Fibroblast of mammary gland (primary cell): ENCODE data around the gene EYA4.
A peak's percentile ranks its signal among the peaks of the same experiment; 100 is the strongest.

Experiments
- DNase-seq: peaks from one replicate; pipeline ENCODE4 v3.0.0-alpha.2; 2010; ENCODE audit warnings: low read depth
- H3K4me3 ChIP-seq: 2 replicates; pipeline ENCODE4 v1.5.1; 2011; ENCODE audit warnings: low read depth, mild to moderate bottlenecking, low read length, moderate library complexity; ENCODE audit not compliant: control insufficient read depth
- TF ChIP-seq, protein P1 (sequence below): conservative IDR thresholded peaks from 2 replicates; pipeline ENCODE4 v1.5.1; 2011; ENCODE audit warnings: low read depth, low read length, inconsistent platforms; ENCODE audit not compliant: control insufficient read depth, insufficient read depth

EYA4 gene

DNA sequence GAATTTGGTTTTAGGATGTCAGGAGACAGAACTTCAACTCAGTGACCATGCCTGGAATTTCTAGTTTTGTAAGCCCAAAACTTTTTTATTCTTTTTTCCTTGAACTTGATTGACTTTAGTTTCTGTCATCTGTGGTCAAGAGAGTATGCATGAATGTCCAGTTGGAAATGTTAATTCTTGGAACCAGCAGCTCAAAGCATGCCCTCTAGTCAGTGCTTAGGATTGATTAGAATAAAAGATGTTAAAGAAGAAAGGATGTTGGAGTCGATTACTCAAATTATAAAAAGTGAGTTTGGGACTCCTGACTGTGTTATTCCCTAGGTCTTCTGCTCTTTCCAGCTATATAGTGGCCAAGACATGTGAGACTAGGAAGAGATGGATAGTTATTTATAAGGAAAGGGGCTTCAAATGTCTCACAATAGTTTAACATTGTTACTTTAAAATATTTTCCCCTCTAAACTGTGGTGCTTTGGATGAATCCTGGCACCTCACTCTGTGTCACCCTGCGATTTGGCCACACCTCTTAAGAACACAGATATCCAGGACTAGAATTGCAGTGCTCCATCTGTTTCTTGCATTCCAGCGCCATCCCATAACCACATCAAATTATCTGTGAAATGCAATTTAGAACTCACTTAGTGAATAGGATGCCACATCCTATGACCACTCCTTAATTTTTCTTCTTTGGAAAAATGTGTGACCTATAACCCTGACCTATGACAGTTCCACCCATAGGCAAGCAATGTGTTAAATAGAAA, 298.5 kb downstream of the EYA4 start:
- H3K4me3 ChIP-seq, result no peak overlapping the region

DNA sequence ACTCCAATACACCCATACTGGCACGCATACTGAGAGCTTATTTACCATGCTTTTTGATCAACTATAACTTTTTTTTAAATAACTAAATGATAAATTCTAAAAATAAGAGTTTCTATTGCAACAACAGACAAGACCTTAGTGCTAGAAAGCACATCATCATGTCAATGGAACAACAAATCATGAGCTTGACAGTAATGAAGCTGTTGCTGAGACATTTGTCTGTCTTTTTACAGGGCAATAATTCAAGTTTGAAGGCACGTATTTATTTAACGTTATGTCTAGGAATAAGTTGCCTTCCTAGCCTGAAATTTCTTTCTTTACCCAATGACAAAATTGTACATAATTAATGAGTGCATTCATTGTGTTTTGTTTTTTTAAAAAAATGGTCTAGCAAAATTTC, 299.2 kb downstream of the EYA4 start:
- H3K4me3 ChIP-seq, result no peak overlapping the region
- DNase-seq, result no peak
- TF ChIP-seq, protein P1, sequence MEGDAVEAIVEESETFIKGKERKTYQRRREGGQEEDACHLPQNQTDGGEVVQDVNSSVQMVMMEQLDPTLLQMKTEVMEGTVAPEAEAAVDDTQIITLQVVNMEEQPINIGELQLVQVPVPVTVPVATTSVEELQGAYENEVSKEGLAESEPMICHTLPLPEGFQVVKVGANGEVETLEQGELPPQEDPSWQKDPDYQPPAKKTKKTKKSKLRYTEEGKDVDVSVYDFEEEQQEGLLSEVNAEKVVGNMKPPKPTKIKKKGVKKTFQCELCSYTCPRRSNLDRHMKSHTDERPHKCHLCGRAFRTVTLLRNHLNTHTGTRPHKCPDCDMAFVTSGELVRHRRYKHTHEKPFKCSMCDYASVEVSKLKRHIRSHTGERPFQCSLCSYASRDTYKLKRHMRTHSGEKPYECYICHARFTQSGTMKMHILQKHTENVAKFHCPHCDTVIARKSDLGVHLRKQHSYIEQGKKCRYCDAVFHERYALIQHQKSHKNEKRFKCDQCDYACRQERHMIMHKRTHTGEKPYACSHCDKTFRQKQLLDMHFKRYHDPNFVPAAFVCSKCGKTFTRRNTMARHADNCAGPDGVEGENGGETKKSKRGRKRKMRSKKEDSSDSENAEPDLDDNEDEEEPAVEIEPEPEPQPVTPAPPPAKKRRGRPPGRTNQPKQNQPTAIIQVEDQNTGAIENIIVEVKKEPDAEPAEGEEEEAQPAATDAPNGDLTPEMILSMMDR, result no peak

More for the DNA sequence above, 298.5 kb downstream of the EYA4 start:
- TF ChIP-seq, protein P1, result no peak
- no peak for DNase-seq

DNA sequence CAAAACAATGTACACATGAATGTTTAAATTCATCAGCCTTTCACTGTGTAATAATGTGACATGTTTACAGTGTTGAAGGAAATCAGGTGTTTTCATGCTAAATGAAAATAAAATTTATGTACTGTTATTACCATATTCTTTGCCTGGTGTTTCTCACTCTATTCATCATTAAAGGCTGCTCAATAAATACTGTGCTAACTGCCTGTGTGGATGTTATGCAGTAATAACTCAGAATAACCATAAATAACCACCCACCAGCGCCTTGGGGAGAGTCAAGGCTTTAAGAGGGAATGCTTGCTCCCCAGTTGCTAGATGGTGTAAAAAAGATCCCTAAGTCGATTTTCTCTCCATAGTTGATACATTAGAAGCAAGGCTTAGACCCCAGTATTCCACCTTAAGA, 299.9 kb downstream of the EYA4 start:
- TF ChIP-seq, protein P1, result no peak
- DNase-seq, result no peak
- H3K4me3 ChIP-seq, result no peak overlapping the region

DNA sequence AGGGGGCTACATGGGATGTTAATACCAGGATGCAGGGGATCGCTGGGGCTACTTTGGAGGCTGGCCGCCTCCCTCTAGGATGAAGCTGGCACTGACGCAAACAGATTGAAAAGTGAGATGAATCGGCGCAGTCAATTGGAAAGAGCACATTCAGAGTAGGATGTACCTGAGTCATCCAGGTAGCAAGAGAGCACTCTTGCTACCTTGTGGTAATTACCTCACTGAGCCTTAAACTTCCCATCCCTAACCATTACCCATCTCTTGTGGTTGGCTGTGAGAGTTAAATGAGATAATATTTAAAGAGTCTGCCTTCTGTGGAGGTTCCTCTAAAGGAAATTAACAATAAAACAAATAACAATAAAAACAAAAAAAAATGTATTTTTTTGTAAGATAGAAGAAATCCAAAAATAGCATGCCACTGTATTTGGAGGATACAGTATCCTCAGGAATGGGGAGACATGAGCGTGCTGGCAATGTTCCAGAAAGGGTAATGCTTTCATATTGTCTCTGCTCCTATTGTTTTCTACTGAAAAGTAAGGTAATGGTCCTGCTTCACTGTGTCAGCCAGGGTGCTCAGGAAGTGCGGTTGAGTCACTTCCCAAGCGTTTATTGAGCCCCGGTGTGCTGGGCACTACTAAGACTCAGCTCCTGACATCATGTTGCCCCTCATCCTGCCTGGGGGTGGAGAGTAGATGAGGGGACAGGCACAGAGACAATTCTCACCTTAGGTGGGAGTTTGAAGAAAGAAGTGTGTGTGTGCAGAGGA, 301.1 kb downstream of the EYA4 start:
- TF ChIP-seq, protein P1, result no peak
- H3K4me3 ChIP-seq, result no peak overlapping the region
- no peak for DNase-seq

DNA sequence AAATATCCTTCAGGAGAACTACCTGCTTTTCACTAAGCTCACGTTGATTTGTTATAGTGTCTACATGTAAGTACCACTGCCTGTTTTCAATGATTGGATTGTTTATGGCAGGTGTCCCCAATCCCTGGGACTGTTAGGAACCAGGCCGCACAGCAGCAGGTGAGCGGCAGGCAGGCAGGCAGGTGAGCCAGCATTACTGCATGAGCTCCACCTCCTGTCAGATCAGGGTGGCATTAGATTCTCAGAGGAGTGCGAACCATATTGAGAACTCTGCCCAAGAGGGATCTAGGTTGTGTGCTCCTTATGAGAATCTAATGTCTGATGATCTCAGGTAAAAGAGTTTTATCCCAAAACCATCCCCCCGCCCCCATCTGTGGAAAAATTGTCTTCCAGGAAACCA, 303.3 kb downstream of the EYA4 start:
- no peak overlapping the region for H3K4me3 ChIP-seq
- no peak for DNase-seq
- TF ChIP-seq, protein P1, result no peak

DNA sequence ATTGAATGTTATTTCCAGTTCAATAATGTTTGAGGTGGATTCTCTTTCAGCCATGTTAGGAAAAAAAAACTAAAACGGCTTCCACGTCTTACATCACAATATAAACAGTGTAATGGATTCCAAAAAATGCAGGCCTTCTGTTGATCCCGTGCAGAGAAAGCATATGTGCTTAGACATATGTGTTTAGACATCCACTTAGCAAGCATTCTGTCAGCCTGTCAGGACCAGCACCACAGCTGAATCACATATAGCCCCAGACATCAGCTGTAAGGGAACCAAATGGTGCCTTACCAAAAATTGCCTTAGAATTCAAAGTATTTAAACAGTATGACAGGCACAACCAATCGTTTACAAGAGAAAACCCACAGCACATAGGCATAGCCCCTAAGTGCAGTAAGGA, 304.9 kb downstream of the EYA4 start:
- TF ChIP-seq, protein P1, result no peak
- H3K4me3 ChIP-seq, result no peak overlapping the region
- DNase-seq, result peak; percentile 9
